Measurements from ENCODE around the gene LRCH3. TPM values are rescaled to one million over a fixed set of nuclear protein-coding genes. Genes with fewer than 3 reads are reported as not detected.

LRCH3 gene
- total RNA-seq, 1 donor from 2014 or later = 57.0 TPM

DNA sequence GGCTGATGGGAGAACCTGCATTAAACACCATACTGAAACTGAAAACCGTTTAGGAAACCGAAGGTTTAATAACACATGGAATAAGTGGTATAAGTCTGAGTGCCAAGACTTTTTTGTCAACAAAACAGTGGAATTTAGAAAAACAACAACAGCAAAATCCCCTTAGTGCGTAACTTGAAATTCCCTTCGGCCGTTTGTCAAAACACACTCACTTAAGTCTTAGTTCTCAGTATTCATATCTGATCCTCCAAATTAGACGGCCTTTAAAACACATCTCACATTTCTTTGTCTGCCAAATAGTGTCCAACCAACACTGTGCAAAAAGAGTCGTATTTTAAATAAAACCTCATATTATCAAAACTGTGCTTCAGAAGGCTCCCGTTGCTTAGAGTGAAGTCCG is 64.5 kb downstream of the LRCH3 start:
- H3K9me3 Mint-ChIP-seq = no peaks in the 10 kb centered on the region
- intact Hi-C loops (cut with micrococcal nuclease) = no loop called here
- H3K36me3 Mint-ChIP-seq (ENCODE audit: low read depth) = peaks cover 79% of the 10 kb centered on the region
- no peak for DNase-seq (ENCODE audit: low spot score)
- peaks cover 7% of the 10 kb centered on the region for H3K4me1 Mint-ChIP-seq (ENCODE audit: low read depth)
- no peak overlapping the region for H3K4me3 Mint-ChIP-seq (ENCODE audit: low read depth)
- H3K27ac Mint-ChIP-seq = no peak overlapping the region
- no peaks in the 10 kb centered on the region for H3K27me3 Mint-ChIP-seq (ENCODE audit: low read depth)

DNA sequence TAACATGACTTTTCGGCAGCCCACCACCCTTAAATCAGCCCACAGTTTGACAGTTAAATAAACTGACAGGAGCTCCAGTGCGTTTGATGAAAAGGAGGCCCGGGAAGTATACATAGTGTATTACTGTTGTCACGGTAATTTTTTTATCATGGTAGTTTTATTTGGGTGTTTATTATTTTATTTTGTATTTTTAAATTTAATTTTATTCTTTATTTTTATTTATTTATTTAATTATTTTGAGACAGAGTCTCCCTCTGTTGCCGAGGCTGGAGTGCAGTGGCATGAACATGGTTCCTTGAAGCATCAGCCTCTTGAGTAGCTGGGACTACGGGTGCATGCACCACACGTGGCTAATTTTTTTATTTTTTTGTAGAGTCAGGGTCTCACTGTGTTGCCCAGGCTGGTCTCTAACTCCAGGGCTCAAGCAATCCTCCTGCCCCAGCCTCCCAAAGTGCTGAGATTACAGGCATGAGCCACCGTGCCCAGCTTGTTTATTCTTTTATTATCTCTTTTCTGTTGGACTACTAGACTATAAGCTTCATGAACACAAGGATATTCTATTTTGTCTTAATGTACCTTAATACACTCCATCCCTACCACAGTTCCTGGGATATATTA is 65.3 kb downstream of the LRCH3 start:
- Mint-ChIP-seq H3K27ac (no peak overlapping the region), H3K4me1 (ENCODE audit: low read depth) (peaks cover 12% of the 10 kb centered on the region), H3K4me3 (ENCODE audit: low read depth) (no peak overlapping the region), H3K36me3 (ENCODE audit: low read depth) (peaks cover 76% of the 10 kb centered on the region), H3K27me3 (ENCODE audit: low read depth) (no peaks in the 10 kb centered on the region), H3K9me3 (no peaks in the 10 kb centered on the region)
- intact Hi-C loops (cut with micrococcal nuclease) = no loop called here
- DNase-seq (ENCODE audit: low spot score) = no peak

DNA sequence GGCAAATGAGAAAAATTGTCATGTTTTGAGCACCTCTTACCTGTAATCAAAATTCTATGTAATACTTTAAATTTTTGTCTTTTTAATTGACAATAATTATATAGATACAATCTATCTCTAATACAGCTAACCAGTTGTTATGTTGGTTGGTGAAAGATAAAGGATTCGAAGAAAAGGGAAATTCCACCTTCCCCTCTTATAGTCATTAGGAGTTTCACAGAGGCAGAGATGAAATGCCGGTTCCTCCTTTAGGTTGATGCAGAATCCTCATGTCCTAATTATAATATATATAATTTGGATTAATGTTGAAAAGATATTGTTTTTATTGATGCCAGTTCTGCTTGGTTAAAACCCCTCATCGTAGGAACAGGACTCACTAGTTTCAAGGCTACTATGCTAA is 67.1 kb downstream of the LRCH3 start:
- H3K4me1 Mint-ChIP-seq (ENCODE audit: low read depth) = peaks cover 15% of the 10 kb centered on the region
- H3K27me3 Mint-ChIP-seq (ENCODE audit: low read depth) = no peaks in the 10 kb centered on the region
- no peak overlapping the region for H3K27ac Mint-ChIP-seq
- no peaks in the 10 kb centered on the region for H3K9me3 Mint-ChIP-seq
- DNase-seq (ENCODE audit: low spot score) = no peak
- H3K4me3 Mint-ChIP-seq (ENCODE audit: low read depth) = no peak overlapping the region
- peaks cover 64% of the 10 kb centered on the region for H3K36me3 Mint-ChIP-seq (ENCODE audit: low read depth)
- intact Hi-C loops (cut with micrococcal nuclease) = no loop called here

DNA sequence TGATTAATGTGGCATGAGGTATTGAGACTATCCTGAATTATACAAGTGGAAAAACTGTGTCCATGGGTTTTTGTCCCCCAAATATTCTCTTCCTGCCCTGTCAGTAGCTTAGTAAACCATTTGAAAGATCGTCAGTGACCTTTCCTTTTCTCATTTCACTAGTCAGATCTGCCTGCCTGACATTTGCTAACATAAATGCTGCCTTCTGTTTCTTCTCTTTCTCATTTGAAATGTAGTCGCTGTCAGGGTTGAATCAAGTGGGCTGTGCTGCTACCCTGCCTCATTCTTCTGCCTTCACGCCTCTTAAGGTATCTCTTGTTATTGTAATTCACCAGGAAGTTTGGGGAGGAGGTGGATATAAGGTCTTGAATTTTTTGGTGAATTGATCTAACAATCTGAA is 67.5 kb downstream of the LRCH3 start:
- Mint-ChIP-seq H3K9me3 (no peaks in the 10 kb centered on the region), H3K4me3 (ENCODE audit: low read depth) (no peak overlapping the region), H3K27me3 (ENCODE audit: low read depth) (no peaks in the 10 kb centered on the region), H3K27ac (no peak overlapping the region), H3K4me1 (ENCODE audit: low read depth) (peaks cover 15% of the 10 kb centered on the region), H3K36me3 (ENCODE audit: low read depth) (peaks cover 61% of the 10 kb centered on the region)
- intact Hi-C loops (cut with micrococcal nuclease) = no loop called here
- no peak for DNase-seq (ENCODE audit: low spot score)

DNA sequence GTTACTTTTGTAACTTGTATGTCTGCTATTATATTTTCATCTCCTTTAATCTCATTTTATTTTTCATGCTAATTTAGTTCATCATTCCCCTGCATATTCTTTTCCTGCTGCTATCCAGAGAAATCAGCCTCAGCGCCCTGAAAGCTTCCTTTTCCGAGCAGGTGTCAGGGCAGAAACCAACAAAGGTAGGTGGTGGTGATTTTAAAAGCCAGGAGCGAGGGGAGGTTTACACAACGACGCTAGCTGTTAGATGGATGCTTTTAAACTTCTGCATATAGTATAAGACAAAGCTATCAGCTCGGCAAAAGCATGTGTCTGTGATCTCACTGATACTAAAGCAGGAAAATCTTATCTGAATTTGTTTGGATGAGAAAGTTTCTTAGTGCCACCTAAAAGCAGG is 75.0 kb downstream of the LRCH3 start:
- peaks cover 14% of the 10 kb centered on the region for H3K4me1 Mint-ChIP-seq (ENCODE audit: low read depth)
- H3K27ac Mint-ChIP-seq = no peak overlapping the region
- no peaks in the 10 kb centered on the region for H3K9me3 Mint-ChIP-seq
- H3K4me3 Mint-ChIP-seq (ENCODE audit: low read depth) = no peak overlapping the region
- intact Hi-C loops (cut with micrococcal nuclease) = no loop called here
- no peak for DNase-seq (ENCODE audit: low spot score)
- peaks cover 43% of the 10 kb centered on the region for H3K36me3 Mint-ChIP-seq (ENCODE audit: low read depth)
- no peaks in the 10 kb centered on the region for H3K27me3 Mint-ChIP-seq (ENCODE audit: low read depth)

DNA sequence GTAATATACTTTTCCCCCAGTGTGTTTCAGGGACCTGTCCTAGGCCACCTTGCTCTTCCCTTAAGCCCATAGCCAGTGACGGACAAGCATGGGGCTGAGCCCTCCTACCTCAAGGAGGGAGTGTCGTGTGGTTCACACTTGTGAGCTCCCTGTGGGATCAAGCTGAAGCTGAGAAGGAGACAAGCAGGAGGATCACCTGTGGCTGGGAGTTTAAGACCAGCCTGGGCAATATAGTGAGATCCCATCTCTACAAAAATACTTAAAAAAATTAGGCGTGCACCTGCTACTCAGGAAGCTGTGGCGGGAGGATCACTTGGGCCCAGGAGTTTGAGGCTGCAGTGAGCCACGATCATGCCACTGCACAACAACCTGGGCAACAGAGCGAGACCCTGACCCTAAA is 82.3 kb downstream of the LRCH3 start:
- H3K27me3 Mint-ChIP-seq (ENCODE audit: low read depth) = no peaks in the 10 kb centered on the region
- no peaks in the 10 kb centered on the region for H3K9me3 Mint-ChIP-seq
- H3K27ac Mint-ChIP-seq = no peak overlapping the region
- intact Hi-C loops (cut with micrococcal nuclease) = no loop called here
- no peak overlapping the region for H3K4me3 Mint-ChIP-seq (ENCODE audit: low read depth)
- peaks cover 13% of the 10 kb centered on the region for H3K4me1 Mint-ChIP-seq (ENCODE audit: low read depth)
- no peak for DNase-seq (ENCODE audit: low spot score)
- H3K36me3 Mint-ChIP-seq (ENCODE audit: low read depth) = peaks cover 62% of the 10 kb centered on the region

DNA sequence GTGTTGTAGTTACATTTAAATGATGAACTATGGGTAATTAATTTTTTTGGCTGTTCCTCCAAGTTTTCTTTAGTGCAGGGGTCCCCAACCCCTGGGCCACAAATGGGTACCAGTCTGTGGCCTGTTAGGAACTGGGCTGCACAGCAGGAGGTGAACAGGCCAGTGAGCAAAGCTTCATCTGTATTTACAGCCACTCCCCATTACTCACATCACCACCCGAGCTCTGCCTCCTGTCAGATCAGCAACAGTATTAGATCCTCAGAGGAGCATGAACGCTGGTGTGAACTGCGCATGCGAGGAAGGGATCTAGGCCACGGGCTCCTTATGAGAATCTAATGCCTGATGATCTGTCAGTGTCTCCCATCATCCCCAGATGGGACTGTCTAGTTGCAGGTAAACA is 83.0 kb downstream of the LRCH3 start:
- Mint-ChIP-seq H3K36me3 (ENCODE audit: low read depth) (peaks cover 64% of the 10 kb centered on the region), H3K9me3 (no peaks in the 10 kb centered on the region), H3K27me3 (ENCODE audit: low read depth) (no peaks in the 10 kb centered on the region), H3K27ac (no peak overlapping the region), H3K4me1 (ENCODE audit: low read depth) (peaks cover 14% of the 10 kb centered on the region), H3K4me3 (ENCODE audit: low read depth) (no peak overlapping the region)
- intact Hi-C loops (cut with micrococcal nuclease) = no loop called here
- no peak for DNase-seq (ENCODE audit: low spot score)

DNA sequence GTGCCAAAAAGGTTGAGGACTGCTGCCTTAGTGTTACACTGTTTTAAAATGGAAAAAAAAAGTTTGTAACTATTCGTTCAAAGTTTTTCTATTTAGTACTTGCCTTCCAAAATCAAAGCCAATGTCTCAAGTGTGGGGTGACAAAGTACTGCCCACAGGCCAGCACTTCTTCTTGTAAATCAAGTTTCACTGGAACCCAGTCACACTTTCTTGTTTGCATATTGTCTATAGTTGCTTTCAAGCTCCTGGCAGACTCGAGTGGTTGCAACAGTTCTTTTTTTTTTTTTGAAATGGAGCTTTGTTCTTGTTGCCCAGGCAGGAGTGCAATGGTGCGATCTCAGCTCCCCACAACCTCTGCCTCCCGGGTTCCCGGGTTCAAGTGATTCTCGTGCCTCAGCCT is 83.6 kb downstream of the LRCH3 start:
- no peak overlapping the region for H3K27ac Mint-ChIP-seq
- no peaks in the 10 kb centered on the region for H3K9me3 Mint-ChIP-seq
- intact Hi-C loops (cut with micrococcal nuclease) = no loop called here
- no peaks in the 10 kb centered on the region for H3K27me3 Mint-ChIP-seq (ENCODE audit: low read depth)
- peaks cover 16% of the 10 kb centered on the region for H3K4me1 Mint-ChIP-seq (ENCODE audit: low read depth)
- peaks cover 64% of the 10 kb centered on the region for H3K36me3 Mint-ChIP-seq (ENCODE audit: low read depth)
- DNase-seq (ENCODE audit: low spot score) = no peak
- H3K4me3 Mint-ChIP-seq (ENCODE audit: low read depth) = no peak overlapping the region

DNA sequence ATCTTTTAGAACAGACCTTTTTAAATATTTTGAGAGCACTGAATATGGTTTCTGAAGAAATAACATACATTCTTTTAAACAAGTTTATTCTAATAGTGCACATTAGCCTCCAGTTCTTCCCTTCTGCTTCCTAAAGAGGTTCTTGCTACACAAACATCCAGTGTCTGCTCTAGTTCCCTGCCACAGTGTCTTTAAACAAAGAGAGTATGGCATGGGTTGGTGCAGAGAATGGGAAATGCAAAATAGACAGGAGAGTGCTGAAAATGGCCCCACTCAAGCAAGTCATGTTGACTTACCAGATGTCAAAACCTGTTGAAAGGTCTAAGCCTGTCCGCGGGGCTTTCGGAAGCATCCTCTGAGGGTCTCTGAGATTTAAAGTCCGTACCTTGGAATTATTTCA is 86.8 kb downstream of the LRCH3 start:
- H3K27ac Mint-ChIP-seq = peak overlapping the region; percentile 92
- no peaks in the 10 kb centered on the region for H3K9me3 Mint-ChIP-seq
- peaks cover 29% of the 10 kb centered on the region for H3K4me1 Mint-ChIP-seq (ENCODE audit: low read depth)
- no peak overlapping the region for H3K4me3 Mint-ChIP-seq (ENCODE audit: low read depth)
- H3K27me3 Mint-ChIP-seq (ENCODE audit: low read depth) = no peaks in the 10 kb centered on the region
- DNase-seq (ENCODE audit: low spot score) = no peak
- intact Hi-C loops (cut with micrococcal nuclease) = loop anchor here (1.0 to 2.0 kb wide), 2 partner anchors 28 to 141 kb away; partner anchors contain the start of gene RUBCN
- H3K36me3 Mint-ChIP-seq (ENCODE audit: low read depth) = peaks cover 56% of the 10 kb centered on the region

DNA sequence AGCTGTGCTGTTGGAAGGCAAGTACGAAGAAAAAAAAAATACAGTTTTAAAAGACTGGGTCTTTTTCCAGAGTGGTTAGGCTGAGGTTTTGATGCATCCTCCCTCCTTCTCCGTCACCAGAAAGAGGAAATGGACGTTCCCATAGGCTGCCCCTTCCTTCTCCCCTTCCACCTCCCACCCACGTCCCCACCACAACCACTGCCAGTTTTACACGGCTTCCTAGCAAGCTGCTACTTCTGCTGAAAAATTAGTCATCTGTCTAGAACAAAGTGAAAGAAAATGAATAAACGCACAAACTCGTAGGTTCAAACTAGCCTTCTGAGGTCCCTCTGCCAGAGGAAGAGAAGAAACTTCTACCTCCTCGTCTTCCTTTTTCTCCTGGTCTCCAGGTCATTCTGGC is 87.4 kb downstream of the LRCH3 start:
- Mint-ChIP-seq H3K36me3 (ENCODE audit: low read depth) (peaks cover 55% of the 10 kb centered on the region), H3K4me3 (ENCODE audit: low read depth) (no peak overlapping the region), H3K4me1 (ENCODE audit: low read depth) (peaks cover 29% of the 10 kb centered on the region), H3K9me3 (no peaks in the 10 kb centered on the region), H3K27me3 (ENCODE audit: low read depth) (no peaks in the 10 kb centered on the region), H3K27ac (peak overlapping the region; percentile 92)
- intact Hi-C loops (cut with micrococcal nuclease) = loop anchor here (1.0 to 2.0 kb wide), 2 partner anchors 28 to 142 kb away; partner anchors contain the start of gene RUBCN
- peak; percentile 34 for DNase-seq (ENCODE audit: low spot score)

DNA sequence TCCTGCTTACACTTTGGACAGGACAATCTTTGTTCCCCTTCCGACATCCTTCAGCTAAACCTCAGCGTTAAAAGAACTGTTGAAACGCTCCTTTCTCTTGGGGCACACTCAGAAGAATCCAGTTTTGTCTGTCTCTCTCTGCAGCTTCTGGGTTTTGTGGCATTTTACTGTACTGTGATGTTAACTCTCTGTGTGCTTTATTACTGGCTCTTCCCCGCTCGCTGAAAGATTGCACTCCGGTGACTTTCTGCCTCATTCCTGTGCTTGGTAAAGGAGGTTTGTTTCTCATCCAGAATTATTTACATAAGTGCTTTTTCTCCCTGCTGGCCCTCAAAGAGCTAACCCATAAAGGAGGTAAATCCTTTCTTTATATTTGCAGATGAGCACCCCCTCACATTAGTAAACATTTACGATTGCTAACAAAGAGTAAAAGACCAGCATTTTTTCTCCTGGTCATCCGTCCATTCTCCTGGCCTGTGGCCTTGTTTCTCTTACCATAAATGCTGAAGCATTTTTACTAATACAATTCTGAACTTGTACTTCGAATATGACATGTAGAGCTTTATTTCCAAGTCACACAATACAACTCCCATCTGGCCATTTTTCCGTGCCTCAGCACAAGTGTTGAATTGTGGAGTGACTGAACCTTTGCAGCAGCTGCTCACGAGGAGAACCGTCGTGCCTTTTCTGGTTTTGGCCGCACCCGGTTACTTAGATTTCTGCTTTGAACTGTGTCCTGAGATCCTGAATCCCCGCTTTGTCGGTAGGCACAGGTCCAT is 89.6 kb downstream of the LRCH3 start:
- H3K4me1 Mint-ChIP-seq (ENCODE audit: low read depth) = peaks cover 29% of the 10 kb centered on the region
- H3K27me3 Mint-ChIP-seq (ENCODE audit: low read depth) = no peaks in the 10 kb centered on the region
- H3K36me3 Mint-ChIP-seq (ENCODE audit: low read depth) = peaks cover 60% of the 10 kb centered on the region
- DNase-seq (ENCODE audit: low spot score) = no peak
- intact Hi-C loops (cut with micrococcal nuclease) = no loop called here
- peak overlapping the region; percentile 33 for H3K27ac Mint-ChIP-seq
- no peaks in the 10 kb centered on the region for H3K9me3 Mint-ChIP-seq
- H3K4me3 Mint-ChIP-seq (ENCODE audit: low read depth) = no peak overlapping the region

DNA sequence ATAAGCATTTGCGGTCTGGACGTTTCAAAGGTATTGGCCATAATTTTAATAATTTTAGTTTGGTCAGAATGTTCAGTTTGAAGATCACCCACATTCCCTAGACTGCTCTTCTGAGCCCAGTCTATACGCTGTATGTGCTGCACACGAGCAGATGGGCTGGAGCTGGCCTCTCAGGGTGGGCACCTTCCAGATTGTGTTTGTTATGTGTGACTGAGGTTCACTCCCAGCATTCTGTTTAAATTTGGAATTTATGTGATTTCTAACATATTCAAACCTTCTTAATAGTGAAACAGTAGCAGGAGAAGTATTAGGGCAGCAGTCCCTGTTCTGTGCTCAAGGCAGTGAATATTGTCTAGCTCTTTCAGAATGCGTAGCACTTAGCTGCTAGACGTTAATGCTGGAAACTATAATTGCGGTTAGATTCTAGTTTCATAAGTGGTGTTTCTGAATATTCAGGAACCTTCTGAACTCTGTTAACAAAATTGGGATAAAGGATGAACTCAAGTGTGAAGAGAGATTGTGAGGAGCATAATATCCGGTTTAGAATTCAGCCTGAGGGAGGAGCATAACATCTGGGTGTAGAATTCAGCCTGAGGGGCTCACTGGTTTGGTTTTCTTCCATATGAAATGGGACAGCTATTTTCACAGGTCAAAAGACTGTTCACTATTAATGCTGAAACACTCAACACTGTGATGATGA is 90.4 kb downstream of the LRCH3 start:
- H3K27me3 Mint-ChIP-seq (ENCODE audit: low read depth) = no peaks in the 10 kb centered on the region
- peak overlapping the region; percentile 33 for H3K27ac Mint-ChIP-seq
- peaks cover 29% of the 10 kb centered on the region for H3K4me1 Mint-ChIP-seq (ENCODE audit: low read depth)
- H3K9me3 Mint-ChIP-seq = no peaks in the 10 kb centered on the region
- H3K4me3 Mint-ChIP-seq (ENCODE audit: low read depth) = no peak overlapping the region
- H3K36me3 Mint-ChIP-seq (ENCODE audit: low read depth) = peaks cover 60% of the 10 kb centered on the region
- intact Hi-C loops (cut with micrococcal nuclease) = no loop called here
- DNase-seq (ENCODE audit: low spot score) = no peak

DNA sequence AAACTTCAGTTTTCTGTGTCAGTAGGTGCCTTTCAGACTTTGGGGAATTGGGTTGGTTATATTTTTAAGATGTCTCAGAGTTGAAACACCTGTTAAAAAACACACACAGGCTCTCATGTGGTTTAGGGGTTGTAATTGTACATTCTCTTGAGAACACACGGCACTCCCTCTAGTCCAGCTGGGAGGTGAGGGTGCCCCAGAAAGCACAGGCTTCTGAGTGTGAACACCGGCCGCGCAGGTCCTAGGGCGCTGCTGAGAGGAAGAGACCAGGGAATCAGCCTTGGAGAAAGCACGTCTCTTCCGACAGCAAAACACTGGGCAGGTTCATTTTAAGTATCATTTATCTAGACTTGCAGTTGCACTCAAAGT is 90.9 kb downstream of the LRCH3 start:
- Mint-ChIP-seq H3K27ac (no peak overlapping the region), H3K9me3 (no peaks in the 10 kb centered on the region), H3K36me3 (ENCODE audit: low read depth) (peaks cover 57% of the 10 kb centered on the region)

More for the DNA sequence above, 90.9 kb downstream of the LRCH3 start:
- H3K4me1 Mint-ChIP-seq (ENCODE audit: low read depth) = peaks cover 29% of the 10 kb centered on the region
- no peak overlapping the region for H3K4me3 Mint-ChIP-seq (ENCODE audit: low read depth)
- no peaks in the 10 kb centered on the region for H3K27me3 Mint-ChIP-seq (ENCODE audit: low read depth)
- no peak for DNase-seq (ENCODE audit: low spot score)
- intact Hi-C loops (cut with micrococcal nuclease) = no loop called here
